NCI-H1930 (cell line): ENCODE data around the gene HIPK3.
"Not testable (repeated sequence)": the region's sequence is repeated elsewhere in the genome, so short reads cannot be mapped to it uniquely, and the experiment has no call there.

ENCODE experiments used
- DNase-seq, 2 experiments: peaks; one replicate each; lab custom pipeline; 2025; lab: John Stamatoyannopoulos, UW

HIPK3 gene

GRCh38 chr11:33303541-33303940 lies 46.4 kb downstream of the HIPK3 start:
- no peak for DNase-seq

DNA sequence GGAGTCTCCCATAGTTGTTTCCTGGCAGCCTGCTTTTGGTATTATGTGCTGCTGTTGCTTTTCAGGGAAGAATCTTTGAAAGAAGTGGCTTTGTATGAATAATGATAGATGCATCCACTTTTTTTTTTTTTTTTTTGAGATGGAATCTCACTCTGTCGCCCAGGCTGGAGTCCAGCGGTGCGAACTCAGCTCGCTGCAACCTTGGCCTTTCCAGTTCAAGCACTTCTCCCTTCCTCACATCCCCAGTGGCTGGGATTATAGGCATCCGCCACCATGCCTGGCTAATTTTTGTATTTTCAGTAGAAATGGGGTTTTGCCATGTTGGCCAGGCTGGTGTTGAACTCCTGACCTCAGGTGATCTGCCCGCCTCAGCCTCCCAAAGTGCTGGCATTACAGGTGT lies 49.6 kb downstream of the HIPK3 start:
- DNase-seq = not testable (repeated sequence)

DNA sequence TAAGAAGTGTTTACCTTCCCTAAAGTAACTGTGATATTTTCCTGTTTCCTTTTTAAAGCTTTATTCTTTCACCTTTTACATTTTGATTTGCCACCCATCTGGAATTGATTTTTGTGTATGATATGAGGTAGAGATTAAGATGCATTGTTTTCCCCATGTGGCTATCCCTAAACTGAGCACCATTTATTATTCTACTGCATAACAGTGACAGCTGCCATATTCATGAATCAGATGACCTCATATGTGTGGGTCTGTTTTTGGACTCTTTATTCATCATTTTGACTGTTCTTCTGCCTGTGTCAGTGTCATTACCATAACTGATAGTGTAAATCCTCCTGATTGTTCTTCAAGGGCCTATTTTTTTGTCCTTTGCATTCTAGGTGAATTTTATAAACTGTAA lies 50.8 kb downstream of the HIPK3 start:
- no peak for DNase-seq

- DNase-seq = no peak
Measured at GRCh38 chr11:33309118-33309517, 51.9 kb downstream of the HIPK3 start.

DNA sequence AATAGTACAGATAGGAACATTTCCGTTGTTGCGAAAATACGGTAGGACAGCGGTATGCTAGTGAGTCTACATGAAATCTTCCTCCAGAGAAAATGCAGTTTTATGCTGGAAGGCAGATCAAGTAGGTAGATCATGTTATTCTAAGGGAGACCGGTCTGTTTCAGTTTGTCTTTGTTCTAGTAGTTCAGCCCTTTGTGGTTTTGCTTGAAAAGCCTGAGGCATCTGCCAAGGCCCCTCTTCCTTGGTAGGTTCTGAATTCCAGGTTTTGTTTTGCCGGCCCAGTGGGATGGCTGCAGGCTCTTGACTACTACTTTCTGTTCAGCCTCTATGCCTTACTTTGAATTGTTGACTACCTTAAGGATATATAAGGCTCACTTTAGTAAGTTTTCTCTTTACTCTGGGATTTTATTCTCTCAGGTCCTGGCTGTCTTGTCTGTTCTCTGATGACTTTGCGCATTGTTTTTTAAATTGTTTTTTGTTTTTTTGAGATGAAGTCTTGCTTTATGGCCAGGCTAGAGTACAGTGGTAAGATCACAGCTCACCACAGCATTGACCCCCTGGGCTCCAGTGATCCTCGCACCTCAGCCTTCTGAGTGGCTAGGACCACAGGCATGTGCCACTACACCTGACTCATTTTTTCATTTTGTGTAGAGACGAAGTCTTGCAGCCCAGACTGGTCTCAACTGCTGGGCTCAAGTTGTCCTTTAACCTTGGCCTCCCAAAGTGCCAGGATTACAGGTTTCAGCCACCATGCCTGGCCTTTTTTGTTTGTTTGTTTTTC lies 53.7 kb downstream of the HIPK3 start:
- DNase-seq = no peak

DNA sequence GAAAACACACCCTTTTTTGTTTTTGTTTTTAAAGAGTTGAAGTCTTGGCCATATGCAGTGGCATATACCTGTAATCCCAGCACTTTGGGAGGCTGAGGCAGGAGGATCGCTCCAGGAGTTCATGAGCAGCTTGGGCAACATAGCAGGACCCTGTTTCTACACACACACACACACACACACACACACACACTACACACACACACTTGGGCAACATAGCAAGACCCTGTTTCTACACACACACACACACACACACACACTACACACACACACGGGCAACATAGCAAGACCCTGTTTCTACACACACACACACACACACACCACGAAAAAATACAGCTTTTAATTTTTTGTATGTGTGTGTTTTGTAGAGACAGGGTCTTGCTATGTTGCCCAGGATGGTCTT lies 54.5 kb downstream of the HIPK3 start:
- DNase-seq = no peak

DNA sequence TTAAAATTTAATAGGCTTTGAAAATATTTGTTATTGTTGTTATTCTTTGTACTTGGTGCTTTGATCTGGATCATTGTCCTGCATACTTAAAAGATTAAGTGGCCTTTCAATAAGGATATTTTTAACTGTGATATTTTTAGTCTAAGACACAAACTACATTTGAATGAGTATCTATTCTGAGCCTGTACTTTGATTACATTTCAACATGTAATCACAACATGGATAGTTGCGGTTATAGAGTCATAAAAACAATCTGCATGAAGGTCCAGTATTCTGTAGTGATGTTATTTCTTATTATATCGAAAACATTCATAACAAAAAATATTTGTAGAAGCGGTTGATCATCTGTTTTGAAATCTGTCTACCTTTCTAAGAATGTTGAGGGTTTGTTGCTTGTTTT lies 58.6 kb downstream of the HIPK3 start:
- no peak for DNase-seq

DNA sequence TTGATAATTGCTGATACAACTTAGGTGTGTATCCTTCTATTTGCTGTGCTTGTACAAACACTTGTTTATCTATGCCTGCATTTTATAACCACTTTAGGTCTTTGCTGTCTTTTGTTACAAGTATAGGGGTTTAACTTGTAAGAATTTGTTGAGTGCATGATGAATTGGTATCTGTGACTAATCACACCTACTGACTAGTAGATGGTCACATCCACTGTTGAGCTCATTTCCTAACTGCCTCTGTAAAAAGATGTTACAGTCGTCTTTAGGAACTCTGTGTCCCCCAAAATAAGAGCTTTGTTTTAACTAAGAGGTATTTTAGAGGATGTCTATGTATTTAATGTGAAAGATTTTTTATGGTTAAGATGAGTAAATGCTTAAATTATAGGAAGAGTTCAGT lies 60.5 kb downstream of the HIPK3 start:
- DNase-seq = no peak

DNA sequence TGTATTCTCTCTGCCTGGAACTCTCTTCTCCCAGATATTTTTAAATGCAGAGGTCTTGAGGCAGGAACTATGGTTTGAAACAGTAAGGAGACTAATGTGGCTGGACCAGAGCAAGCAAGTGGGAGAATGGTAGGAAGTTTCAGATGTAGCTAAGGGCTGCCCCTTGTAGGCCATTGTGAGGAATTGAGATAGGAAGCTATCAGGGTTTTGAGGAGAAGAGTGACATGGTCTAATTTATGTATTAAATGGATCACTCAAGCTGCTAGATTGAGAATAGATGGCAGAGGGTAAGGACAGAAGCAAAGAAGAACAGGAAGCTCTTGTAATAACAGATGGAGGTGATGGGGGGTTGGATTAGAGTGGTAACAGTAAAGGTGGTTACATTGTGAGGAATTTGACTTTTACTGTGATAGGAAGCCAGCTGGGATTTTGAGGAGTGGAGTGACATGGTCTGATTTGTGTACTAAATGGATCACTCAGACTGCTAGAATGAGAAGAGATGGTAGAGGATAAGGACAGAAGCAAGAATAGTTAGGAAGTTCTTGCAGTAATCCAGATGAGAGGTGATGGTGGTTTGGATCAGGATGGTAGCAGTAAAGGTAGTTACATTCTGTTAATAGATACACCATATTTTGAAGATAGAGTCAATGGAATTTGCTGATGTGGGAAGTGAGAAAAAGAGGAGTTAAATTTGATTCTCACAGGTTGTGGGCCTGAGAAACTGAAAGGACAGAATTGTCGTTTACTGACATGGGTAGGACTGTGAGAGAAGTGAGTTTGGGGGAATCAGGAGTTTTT lies 63.0 kb downstream of the HIPK3 start:
- no peak for DNase-seq

DNA sequence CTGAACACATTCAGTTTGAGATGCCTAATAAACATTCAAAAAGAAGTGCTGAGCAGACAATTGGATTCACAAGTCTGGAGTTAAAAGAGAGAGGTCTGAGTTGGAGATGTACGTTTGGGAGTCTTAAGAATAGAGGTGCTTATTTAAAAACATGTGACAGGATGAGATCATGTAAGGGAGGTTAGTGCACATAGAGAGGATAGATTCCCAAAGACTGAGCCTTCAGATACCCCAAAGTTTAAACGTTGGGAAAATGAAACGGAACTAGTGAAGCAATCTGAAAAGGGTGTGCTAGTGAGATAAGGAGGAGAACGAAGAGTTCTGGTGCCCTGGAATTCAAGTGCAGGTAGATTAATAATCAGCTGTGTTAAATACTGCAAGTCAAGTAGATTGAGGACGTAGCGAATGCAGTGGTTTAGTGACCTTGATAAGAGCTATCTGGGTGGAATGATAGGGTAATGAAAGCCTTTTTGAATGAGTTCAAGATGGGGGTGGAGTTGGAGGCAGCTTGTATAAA lies 63.7 kb downstream of the HIPK3 start:
- no peak for DNase-seq

DNA sequence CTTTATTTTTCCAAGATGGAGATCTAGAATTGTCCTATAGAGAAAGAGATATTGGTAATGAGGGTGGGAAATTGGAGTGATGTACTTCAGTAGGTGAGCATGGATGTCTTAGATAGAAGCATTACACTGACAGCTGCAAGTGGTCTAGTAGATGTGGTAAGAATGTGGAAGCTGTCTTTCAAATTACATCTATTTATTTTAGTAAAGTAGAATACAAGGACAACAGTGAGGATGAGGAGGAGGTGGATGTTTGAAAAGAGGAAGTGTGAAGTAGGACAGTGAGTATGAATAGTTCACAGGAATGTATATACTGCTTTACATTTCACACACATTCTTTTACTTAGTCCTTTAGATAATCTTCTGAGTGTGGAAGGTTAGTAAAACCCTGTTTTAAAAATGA lies 64.2 kb downstream of the HIPK3 start:
- no peak for DNase-seq

DNA sequence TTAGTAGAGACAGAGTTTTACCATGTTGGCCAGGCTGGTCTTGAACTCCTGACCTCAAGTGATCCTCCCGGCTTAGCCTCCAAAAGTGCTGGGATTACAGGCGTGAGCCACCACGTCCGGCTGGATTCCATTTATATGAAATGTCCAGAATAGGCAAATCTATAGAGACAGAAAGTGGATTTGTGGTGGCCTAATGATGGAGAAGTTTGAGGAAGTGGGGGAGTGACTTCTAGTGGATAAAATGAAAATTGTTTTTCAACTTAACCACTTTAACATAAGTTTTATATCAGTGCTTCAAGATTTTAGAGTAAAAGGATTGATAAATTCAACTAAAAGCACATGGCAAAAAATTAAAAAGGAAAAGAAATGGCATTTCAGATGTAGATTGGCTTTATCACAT lies 66.2 kb downstream of the HIPK3 start:
- no peak for DNase-seq

DNA sequence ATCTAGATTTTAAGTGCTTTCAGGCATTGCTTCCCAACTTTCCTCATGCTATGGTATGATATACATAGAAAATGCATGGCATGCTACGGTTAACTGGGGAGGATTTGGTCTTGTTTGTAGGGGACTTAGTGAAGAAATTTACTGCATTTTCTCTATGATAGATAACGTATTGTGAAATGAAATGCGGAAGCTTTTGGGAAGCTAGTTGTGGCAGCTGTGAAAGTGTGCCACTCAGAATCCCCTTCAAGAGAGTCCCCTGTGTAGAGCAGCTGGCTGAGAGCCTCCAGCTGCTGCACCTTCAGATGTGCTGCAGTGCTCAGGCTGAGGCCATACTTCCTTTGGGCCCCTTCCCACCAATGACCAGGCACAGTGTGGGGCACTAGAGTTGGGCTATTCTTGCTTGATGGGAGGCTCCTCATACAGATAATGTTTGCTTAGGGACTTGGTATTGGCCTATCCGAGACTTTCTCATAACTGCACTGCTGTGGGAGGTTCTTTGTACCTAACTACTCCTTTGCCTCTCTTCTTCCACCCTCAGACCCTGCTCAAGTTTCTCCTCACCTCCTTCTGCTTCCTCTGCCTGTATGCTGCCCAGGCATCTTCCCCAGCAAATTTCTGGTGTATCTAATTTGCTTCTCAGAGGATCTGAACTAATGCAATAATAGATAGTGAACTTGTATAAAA lies 67.3 kb downstream of the HIPK3 start:
- DNase-seq = no peak

DNA sequence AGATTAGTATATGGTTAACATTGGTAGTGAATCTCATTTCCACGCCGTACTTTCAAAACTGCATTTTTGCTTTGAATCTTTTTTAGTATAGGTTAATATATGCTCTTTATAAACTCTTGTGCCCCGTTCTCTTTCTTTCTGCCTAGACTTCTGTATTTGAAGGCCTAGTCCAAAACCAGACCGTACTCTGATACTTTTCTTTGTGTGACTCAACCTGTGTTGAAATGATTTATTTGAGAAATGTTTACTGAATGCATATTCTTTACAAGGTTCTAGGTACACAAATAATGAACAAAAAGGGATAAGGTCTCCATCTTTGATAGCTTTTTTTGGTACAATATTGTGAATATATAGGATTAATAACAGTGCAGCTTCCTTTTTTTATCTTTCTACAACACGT lies 68.3 kb downstream of the HIPK3 start:
- DNase-seq = no peak

DNA sequence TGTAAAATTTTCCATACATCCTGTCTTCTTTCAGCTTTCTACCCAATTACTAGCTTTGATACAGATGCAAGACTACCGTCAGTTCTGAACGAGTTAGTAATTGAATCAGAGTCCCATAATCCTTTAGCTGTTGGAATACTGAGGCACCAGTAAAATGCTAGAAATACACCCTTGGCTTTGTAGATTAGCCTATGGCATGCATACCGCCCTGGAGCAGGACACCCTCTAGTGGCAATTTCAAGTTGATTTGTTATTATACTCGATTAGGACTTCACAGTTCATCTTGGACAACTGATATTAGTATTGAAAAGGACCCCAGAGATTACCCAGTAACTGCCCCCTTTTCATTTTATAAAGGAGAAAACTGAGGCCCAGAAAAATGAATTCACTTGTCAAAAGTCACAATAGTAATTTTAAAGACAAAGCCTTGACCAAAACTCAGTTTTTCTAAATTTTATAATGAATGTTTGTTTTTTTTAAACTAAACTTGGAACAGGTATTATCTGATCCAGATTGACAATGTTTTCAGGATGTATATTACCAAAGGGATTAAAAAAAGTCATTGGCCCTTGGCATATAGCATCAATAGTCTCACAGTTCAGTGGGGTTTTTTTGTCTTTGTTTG lies 72.6 kb downstream of the HIPK3 start:
- peak; percentile 18 to 19 for DNase-seq

DNA sequence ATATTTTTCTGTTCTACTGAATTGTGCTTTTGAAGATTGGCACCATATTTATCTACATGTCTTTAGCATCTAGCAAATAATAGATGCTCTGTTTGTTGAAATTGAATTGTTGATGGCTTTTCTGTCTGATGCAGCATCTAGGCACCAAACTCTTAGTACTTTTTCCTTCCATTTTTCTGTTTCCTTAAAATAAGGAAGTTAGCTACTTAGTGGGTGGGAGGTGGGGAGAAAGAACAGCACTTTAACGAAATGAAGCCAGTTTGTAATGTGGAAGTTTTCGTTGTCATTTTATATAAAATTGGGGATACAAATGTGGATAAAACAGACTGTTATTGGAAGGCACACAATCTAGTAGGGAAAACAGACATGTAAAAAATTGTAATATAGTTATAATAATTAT lies 76.6 kb downstream of the HIPK3 start:
- no peak for DNase-seq

DNA sequence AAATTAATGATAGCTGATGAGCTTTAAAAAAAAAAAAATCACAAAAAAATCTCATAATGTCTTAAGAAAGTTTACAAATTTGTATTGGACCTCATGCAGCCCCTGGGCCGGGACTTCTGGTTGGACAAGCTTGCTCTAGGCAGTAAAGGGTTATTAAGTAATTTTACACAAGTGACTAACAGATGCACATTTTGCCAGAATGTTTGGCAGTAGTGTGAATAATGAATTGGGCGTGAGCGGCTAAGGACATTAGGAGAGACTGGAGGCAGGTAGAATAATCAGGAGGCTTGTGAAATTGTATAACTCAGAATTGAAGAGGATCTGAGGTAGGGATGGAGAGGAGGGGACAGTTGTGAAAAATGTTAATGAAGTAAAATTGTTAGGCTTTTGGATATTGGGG lies 77.4 kb downstream of the HIPK3 start:
- DNase-seq = no peak

DNA sequence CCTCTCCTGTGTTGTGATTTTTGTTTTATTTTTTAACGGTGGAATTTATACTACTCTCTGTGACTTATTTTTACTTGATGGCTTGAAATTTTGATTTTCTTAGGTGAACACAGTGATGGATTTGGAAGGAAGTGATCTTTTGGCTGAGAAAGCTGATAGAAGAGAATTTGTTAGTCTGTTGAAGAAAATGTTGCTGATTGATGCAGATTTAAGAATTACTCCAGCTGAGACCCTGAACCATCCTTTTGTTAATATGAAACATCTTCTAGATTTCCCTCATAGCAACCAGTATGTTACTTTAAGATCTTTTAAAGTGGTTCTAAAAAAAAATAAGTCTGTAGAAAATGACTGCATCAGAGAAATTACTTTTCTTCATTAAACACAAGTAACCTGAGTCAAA lies 82.1 kb downstream of the HIPK3 start:
- no peak for DNase-seq

- no peak for DNase-seq
Measured at GRCh38 chr11:33344611-33345010, 87.4 kb downstream of the HIPK3 start.

DNA sequence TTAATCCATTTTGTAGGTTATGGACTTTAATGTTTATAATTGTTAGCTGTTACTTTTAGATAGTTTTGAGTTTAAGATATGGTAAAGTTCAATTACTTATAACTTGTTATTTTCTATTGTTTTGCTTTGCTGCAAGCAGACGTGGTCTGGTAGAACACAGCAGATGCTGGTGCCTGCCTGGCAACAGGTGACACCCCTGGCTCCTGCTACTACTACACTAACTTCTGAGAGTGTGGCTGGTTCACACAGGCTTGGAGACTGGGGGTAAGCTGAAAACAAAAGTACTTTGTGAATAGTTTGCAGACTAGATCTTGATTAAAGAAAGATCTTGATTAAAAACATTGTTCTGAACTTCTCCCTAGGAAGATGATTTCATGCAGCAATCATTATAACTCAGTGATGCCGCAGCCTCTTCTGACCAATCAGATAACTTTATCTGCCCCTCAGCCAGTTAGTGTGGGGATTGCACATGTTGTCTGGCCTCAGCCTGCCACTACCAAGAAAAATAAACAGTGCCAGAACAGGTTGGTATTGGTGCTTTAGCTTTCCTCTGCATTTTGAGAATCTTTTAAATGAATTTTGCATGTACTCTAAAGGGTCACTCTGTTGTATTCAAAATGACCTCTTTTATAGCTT lies 90.4 kb downstream of the HIPK3 start:
- no peak for DNase-seq

DNA sequence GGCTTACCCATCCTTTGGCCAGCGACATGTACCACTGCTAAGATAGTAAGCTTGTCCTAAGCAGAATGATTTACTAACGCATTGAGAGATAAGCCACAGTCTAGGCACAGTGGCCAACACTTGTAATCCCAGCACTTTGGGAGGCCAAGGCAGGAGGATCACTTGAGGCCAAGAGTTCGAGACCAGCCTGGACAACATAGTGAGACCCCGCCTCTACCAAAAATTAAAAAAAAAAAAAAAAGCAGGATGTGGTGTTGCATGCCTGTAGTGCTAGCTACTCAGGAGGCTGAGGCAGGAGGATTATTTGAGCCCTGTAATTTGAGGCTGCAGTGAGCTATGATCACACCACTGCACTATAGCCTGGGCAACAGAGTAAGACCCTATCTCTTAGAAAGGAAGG lies 93.1 kb downstream of the HIPK3 start:
- no peak for DNase-seq
